KOPT-K1 (cell line): ENCODE measurements around the gene RPL18A.
"Not testable (repeated sequence)": the region's sequence is repeated elsewhere in the genome, so short reads cannot be mapped to it uniquely, and the experiment has no call there.

Source experiments
- H3K27ac ChIP-seq: fragments of 200-600 bp; sonication (generic); 2 replicates; pipeline ENCODE4 v1.5.1; 2016; ENCODE audit warnings: antibody characterized with exemption, mild to moderate bottlenecking, low read depth, low read length; ENCODE audit not compliant: poor library complexity, severe bottlenecking
- H3K36me3 ChIP-seq: fragments of 200-600 bp; sonication (generic); 2 replicates; pipeline ENCODE4 v1.5.1; 2017; ENCODE audit warnings: antibody characterized with exemption, mild to moderate bottlenecking, low read length, moderate library complexity; ENCODE audit not compliant: insufficient read depth
- H3K9me3 ChIP-seq: fragments of 200-600 bp; sonication (generic); 2 replicates; pipeline ENCODE4 v1.5.1; 2017; ENCODE audit warnings: antibody characterized with exemption, low read length, mild to moderate bottlenecking; ENCODE audit not compliant: insufficient read depth, poor library complexity, severe bottlenecking

RPL18A gene

GRCh38 chr19:17869114-17869608 is 9.5 kb downstream of the RPL18A start:
- H3K36me3 ChIP-seq: peaks cover 17% of the 10 kb centered on the region
- no peaks in the 10 kb centered on the region for H3K9me3 ChIP-seq
- no peak overlapping the region for H3K27ac ChIP-seq

DNA sequence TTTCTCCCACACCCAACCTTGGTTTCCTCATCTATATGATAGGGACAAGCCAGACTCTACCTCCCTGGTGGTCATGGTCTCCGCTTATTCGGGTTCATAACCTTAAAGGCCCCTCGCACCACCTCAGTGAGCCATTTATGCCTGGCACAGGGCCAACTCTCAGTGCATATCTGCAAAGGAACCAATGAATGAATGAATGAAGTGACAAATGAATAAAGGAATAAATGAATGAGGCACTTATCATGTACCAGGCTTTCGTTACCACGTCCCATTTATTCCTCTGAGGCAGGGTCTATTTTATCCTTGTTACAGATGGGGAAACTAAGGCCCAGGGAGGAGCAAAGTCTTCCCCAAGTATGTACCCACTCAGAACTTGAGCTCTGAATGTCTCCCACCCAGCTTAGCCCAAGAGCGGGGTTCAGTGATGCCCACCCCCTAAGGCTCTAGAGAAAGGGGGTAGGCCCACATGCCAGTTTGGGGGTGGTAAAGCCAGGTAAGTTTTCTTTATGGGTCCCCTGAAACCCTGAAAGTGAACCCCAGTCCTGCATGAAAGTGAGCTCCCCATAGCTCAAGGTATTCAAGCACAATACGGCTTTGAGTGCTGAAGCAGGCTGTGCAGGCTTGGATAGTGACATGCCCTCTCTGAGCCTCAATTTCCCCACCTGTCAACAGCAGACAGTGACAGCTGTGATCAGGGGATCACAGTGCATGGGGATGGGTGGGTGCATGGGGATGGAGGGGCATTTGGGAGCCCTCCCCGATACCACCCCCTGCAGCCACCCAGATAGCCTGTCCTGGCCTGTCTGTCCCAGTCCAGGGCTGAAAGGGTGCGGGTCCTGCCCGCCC is 11.5 kb downstream of the RPL18A start:
- Histone ChIP-seq H3K9me3 (no peaks in the 10 kb centered on the region), H3K27ac (no peak overlapping the region), H3K36me3 (no peaks in the 10 kb centered on the region)

GRCh38 chr19:17871878-17872250 is 12.2 kb downstream of the RPL18A start, which contains the start of gene SLC5A5:
TSS of gene SLC5A5 (plus strand) at chr19:17871945. CDS start at chr19:17872320, 375 bp downstream.
- Histone ChIP-seq H3K9me3 (no peaks in the 10 kb centered on the region), H3K27ac (peak within 1 kb of the TSS; percentile 60)

DNA sequence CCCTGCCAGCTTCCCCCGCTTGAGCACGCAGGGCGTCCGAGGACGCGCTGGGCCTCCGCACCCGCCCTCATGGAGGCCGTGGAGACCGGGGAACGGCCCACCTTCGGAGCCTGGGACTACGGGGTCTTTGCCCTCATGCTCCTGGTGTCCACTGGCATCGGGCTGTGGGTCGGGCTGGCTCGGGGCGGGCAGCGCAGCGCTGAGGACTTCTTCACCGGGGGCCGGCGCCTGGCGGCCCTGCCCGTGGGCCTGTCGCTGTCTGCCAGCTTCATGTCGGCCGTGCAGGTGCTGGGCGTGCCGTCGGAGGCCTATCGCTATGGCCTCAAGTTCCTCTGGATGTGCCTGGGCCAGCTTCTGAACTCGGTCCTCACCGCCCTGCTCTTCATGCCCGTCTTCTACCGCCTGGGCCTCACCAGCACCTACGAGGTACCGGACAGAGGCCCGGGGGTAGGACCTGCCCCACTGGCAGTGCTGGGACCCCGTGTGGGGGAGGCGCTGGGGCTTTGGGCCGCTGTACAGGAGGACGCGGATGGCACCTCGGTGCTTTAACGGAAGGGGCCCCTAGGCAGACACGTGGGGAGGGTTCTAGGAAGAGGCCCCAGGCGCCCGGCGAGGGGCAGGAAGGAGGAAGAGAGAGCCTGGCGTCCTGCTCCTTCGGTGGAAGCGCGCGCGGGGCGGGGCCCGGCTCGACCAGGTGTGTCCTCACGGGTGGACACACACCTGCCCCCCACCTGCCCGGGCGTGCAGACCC is 12.7 kb downstream of the RPL18A start:
- Histone ChIP-seq H3K36me3 (no peaks in the 10 kb centered on the region), H3K9me3 (no peaks in the 10 kb centered on the region), H3K27ac (peak overlapping the region; percentile 60)

More at GRCh38 chr19:17871878-17872250, 12.2 kb downstream of the RPL18A start, which contains the start of gene SLC5A5:
- no peaks in the 10 kb centered on the region for H3K36me3 ChIP-seq

GRCh38 chr19:17873786-17874757 is 14.4 kb downstream of the RPL18A start:
- Histone ChIP-seq H3K36me3 (no peaks in the 10 kb centered on the region), H3K9me3 (no peaks in the 10 kb centered on the region), H3K27ac (no peak overlapping the region)

GRCh38 chr19:17874758-17875135 is 15.0 kb downstream of the RPL18A start:
- Histone ChIP-seq H3K36me3 (no peaks in the 10 kb centered on the region), H3K9me3 (no peaks in the 10 kb centered on the region), H3K27ac (no peak overlapping the region)

DNA sequence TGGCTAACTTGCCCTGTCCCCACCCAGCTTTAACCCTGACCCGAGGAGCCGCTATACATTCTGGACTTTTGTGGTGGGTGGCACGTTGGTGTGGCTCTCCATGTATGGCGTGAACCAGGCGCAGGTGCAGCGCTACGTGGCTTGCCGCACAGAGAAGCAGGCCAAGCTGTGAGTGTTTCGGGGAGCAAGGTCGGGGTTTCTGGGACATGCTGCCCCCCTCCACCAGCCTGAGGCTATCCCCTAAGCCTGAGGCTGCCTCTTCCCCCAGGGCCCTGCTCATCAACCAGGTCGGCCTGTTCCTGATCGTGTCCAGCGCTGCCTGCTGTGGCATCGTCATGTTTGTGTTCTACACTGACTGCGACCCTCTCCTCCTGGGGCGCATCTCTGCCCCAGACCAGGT is 18.0 kb downstream of the RPL18A start:
- Histone ChIP-seq H3K27ac (no peak overlapping the region), H3K9me3 (no peaks in the 10 kb centered on the region), H3K36me3 (no peaks in the 10 kb centered on the region)

DNA sequence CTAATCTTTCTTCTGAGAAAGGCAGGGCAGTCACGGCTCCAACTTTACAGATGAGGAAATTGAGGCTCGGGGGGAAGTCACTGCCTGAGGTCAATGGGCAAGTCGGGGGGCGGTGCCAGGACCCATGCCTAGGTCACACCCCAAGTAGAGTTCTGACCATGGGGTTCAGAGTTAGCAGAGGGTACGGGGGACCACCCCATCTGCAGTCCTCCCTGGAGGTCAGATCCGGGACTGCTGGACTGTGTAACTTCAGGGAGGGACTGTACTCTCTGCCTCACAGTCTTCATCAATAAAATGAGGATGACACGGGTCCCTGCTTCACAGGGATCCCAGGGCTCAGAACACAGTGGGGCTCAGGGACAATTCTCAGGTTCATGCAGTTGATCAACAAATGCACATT is 19.8 kb downstream of the RPL18A start:
- H3K9me3 ChIP-seq: no peaks in the 10 kb centered on the region
- no peak overlapping the region for H3K27ac ChIP-seq
- H3K36me3 ChIP-seq: no peaks in the 10 kb centered on the region

- no peak overlapping the region for H3K27ac ChIP-seq
- H3K9me3 ChIP-seq: no peaks in the 10 kb centered on the region
- no peaks in the 10 kb centered on the region for H3K36me3 ChIP-seq
Measured at GRCh38 chr19:17881701-17882100, 22.0 kb downstream of the RPL18A start.

DNA sequence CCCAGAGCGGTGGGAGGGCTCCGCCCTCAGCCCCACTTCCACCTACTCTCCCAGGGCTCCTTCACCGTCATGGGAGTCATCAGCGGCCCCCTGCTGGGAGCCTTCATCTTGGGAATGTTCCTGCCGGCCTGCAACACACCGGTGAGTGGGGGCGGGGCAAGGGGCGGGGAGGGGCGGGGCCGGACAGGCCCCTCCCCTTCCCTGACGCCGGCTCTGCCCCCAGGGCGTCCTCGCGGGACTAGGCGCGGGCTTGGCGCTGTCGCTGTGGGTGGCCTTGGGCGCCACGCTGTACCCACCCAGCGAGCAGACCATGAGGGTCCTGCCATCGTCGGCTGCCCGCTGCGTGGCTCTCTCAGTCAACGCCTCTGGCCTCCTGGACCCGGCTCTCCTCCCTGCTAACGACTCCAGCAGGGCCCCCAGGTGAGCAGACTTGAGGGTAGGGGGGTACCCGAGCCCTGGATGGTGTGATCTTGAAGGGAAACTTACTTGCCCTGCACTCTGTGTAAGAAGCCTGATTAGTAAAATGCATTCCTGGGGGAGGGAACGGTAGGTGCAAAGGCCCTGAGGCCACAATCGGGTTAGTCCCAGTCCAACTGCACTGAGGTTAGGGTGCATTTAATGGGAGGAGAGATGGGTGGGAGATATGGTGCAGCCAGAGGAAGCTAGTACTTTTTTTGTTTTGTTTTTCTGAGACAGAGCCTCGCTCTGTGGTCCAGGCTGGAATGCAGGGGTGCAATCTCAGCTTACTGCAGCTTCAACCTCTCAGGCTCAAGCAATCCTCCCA is 24.1 kb downstream of the RPL18A start:
- Histone ChIP-seq H3K9me3 (no peaks in the 10 kb centered on the region), H3K36me3 (no peaks in the 10 kb centered on the region), H3K27ac (no peak overlapping the region)

- no peaks in the 10 kb centered on the region for H3K9me3 ChIP-seq
- no peak overlapping the region for H3K27ac ChIP-seq
- H3K36me3 ChIP-seq: no peaks in the 10 kb centered on the region
Measured at GRCh38 chr19:17886515-17886914, 26.8 kb downstream of the RPL18A start.

DNA sequence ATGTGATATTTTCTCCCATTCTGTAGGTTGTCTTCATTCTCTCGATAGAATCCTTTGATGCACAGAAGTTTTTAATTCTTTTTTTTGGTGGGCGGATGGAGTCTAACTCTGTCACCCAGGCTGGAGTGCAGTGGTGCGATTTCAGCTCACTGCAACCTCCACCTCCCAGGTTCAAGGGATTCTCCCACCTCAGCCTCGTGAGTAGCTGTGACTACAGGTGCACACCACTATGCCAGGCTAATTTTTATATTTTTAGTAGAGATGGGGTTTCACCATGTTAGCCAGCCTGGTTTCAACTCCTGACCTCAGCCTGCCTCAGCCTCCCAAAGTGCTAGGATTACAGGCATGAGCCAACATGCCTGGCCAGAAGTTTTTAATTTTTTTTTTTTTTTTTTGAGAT is 27.5 kb downstream of the RPL18A start:
- H3K36me3 ChIP-seq, H3K9me3 ChIP-seq, H3K27ac ChIP-seq: not testable (repeated sequence)

GRCh38 chr19:17888260-17888659 is 28.6 kb downstream of the RPL18A start:
- H3K27ac ChIP-seq: no peak overlapping the region
- H3K9me3 ChIP-seq: no peaks in the 10 kb centered on the region
- H3K36me3 ChIP-seq: no peaks in the 10 kb centered on the region

DNA sequence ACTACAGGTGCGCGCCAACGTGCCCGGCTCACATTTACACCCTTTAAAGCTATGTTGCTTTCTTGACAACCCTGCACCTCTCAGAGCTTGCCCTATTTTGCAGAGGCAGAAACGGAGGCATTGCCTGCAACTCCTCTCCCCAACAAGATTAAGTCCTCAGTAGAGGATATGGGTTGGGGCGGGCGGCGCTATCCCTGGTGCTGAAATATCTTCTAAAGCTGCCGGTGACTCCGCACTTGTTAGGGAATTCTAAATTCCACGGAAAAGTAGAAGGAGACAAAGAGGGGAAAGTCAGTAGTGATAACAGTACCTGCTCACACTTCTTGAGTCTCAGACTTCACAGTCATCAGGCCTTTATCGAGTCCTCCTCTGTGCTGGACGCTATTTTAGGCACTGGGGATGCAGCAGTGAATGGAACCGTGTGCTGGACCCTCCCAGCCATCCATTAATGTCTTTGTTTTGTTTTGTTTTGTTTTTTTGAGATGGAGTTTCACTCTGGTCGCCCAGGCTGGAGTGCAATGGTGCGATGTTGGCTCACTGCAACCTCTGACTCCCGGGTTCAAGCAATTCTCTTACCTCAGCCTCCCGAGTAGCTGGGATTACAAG is 30.0 kb downstream of the RPL18A start:
- Histone ChIP-seq H3K27ac (no peak overlapping the region), H3K9me3 (no peaks in the 10 kb centered on the region), H3K36me3 (no peaks in the 10 kb centered on the region)
